AG09309 (cell line): Measurements from ENCODE around the gene CDKAL1.
"Not testable (repeated sequence)": the region's sequence is repeated elsewhere in the genome, so short reads cannot be mapped to it uniquely, and the experiment has no call there.

Experiments used
- DNase-seq: peaks from one replicate; pipeline ENCODE4 v3.0.0-alpha.2; 2010; ENCODE audit warnings: low read depth
- H3K4me3 ChIP-seq: 2 replicates; pipeline ENCODE4 v1.5.1; 2011; ENCODE audit warnings: mild to moderate bottlenecking, low read depth, low read length, moderate library complexity; ENCODE audit not compliant: control insufficient read depth
- TF ChIP-seq, protein P1 (sequence below): IDR thresholded peaks from 2 replicates; pipeline ENCODE4 v1.5.1; 2011; ENCODE audit warnings: mild to moderate bottlenecking, low read depth, low read length, inconsistent platforms; ENCODE audit not compliant: insufficient read depth, control insufficient read depth; ENCODE audit errors: missing control alignments

The CDKAL1 gene

DNA sequence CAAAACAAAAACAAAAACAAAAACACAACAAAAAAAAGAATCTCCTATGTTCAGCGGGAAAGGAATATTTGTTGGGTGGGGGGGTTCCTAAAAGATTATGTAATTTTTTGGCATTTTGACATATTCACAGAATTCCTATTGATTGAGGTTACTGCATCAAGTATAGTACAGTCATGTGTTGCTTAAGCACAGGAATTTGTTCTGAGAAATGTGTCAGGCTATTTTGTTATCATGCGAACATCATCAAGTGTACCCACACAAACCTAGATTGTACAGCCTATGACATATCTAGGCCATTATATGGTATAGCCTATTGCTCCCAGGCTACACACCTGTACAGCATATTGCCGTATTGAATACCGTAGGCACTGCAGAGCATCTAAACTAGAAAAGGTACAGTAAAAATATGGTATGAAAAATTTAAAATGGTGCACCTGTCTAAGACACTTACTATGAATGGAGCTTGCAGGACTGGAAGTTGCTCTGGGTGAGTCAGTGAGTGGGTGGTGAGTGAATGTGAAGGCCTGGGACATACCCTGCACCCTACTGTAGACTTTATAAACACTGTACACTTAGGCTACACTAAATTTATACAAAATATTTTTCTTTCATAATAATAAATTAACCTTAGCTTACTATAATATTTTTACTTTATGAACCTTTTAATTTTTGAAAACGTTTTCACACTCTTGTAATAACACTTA, 110.6 kb downstream of the CDKAL1 start:
- no peak overlapping the region for H3K4me3 ChIP-seq
- TF ChIP-seq, protein P1, sequence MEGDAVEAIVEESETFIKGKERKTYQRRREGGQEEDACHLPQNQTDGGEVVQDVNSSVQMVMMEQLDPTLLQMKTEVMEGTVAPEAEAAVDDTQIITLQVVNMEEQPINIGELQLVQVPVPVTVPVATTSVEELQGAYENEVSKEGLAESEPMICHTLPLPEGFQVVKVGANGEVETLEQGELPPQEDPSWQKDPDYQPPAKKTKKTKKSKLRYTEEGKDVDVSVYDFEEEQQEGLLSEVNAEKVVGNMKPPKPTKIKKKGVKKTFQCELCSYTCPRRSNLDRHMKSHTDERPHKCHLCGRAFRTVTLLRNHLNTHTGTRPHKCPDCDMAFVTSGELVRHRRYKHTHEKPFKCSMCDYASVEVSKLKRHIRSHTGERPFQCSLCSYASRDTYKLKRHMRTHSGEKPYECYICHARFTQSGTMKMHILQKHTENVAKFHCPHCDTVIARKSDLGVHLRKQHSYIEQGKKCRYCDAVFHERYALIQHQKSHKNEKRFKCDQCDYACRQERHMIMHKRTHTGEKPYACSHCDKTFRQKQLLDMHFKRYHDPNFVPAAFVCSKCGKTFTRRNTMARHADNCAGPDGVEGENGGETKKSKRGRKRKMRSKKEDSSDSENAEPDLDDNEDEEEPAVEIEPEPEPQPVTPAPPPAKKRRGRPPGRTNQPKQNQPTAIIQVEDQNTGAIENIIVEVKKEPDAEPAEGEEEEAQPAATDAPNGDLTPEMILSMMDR: no peak
- DNase-seq: no peak

DNA sequence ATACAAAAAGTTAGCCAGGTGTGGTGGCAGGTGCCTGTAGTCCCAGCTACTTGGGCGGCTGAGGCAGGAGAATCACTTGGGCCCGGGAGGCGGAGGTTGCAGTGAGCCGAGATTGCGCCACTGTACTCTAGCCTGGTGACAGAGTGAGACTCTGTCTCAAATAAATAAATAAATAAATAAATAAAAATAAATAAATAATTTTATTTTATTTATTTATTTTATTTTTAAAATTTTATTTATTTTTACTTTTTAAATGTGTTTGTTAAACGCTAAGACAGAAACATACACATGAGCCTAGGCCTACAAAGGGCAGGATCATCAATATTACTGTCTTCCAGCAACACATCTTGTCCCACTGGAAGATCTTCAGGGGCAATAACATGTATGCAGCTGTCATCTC, 111.3 kb downstream of the CDKAL1 start:
- DNase-seq, H3K4me3 ChIP-seq: not testable (repeated sequence)

DNA sequence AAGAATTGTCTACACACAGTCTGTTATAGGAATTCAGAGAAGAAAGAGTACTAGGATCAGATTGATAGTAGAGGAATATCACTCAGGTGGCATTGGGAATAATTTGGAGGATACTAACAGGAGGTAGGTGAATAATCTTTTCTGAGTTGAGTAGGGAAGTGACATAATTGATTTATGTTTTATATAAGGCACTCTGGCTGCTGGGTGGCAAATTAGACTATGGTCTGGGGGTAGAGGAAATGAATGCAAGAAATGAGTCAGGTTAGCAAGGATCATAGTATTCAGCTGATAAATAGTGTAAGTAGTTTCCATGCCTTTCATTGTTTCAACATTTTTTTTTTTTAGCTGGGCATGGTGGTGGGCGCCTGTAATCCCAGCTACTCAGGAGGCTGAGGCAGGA, 113.3 kb downstream of the CDKAL1 start:
- TF ChIP-seq, protein P1: no peak
- DNase-seq: no peak
- no peak overlapping the region for H3K4me3 ChIP-seq

DNA sequence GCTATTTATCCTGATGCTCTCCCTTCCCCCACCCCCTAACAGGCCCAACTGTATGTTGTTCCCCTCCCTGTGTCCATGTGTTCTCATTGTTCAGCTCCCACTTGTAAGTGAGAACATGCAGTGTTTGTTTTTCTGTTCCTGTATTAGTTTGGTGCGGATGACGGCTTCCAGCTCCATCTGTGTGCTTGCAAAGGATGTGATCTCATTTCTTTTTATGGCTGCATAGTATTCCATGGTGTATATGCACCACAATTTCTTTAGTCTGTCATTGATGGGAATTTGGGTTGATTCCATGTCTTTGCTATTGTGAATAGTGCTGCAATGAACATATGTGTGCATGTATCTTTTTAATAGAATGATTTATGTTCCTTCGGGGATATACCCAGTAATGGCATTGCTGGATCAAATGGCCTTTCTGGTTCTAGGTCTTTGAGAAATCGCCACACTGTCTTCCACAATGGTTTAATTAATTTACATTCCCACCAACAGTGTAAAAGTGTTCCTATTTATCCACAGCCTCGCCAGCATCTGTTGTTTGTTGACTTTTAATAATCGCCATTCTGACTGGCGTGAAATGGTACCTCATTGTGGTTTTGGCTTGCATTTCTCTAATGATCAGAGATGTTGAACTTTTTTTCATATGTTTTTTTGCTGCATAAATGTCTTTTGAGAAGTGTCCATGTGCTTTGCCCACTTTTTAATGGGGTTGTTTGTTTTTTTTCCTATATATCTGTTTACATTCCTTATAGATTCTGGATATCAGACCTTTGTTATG, 115.6 kb downstream of the CDKAL1 start:
- not testable (repeated sequence) for DNase-seq, H3K4me3 ChIP-seq

DNA sequence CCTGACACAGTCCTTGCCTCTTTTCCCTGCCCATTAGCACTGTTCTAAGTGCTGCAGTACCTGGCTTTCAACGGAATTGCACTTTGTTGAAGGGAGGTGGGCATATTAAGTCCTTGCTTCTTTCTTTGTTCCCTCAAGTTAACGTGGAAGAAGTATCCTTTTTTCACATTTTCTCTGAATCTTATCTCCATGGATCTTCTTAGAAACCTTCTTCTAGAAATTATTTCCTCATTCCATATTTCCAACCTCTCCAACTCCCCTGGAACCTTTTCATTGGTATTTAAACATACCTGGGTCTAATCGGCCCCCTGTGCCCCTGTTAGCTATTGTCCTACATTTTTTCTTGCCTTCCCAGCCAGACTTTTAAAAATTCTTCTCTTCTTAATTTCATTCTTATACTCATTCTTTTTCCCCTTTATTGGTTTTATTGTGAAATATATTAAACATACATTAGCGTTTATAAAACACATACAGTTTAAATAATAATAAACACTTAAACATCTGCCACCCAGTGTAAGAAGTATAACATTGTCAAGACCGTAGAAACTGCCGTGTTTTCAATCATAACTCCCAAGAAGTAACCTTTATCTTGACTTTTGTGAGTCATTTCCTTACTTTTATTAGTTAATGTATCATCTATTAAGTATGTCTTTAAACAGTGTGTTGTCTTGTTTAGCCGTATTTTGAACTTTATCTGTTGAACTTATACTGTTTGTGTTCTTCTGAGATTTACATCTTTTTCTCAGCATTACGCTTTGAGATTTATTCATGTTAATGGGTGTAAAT, 118.2 kb downstream of the CDKAL1 start:
- DNase-seq: no peak
- no peak overlapping the region for H3K4me3 ChIP-seq
- TF ChIP-seq, protein P1: no peak

DNA sequence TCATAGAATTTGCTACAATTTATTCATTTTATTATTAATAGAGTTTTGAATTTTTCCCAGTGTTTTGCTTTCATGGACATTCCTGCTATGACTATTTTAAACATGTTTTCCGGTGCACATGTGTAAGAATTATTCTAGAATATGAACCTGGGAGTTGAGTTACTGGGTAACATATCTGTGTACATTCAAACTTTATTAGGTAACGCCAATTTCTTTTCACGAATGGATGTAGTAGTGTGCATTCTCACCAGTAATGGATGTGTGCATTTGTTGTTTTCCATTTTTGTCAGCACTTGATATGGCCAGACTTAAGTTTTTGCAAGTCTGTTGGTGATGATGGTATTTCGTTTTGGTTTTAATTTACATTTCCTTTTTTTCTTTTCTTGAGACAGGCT, 118.8 kb downstream of the CDKAL1 start:
- no peak overlapping the region for H3K4me3 ChIP-seq
- TF ChIP-seq, protein P1: no peak
- no peak for DNase-seq

DNA sequence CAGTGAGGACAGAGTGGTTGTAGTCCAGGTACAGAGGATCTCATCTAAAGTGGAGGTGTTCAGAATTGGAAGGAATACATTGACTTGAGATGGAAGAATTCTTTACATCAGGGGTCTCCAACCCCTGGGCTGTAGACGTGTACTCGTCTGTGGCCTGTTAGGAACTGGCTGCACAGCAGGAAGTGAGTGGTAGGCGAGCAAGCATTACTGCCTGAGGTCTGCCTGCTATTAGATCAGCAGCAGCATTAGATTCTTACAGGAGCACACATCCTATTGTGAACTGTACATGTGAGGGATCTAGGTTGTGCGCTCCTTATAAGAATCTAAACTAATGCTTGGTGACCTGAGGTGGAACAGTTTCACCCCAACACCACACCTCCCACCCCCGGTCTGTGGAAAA, 121.1 kb downstream of the CDKAL1 start:
- no peak for DNase-seq
- TF ChIP-seq, protein P1: no peak
- no peak overlapping the region for H3K4me3 ChIP-seq
